Esophagus muscularis mucosa (tissue), 4 donors: ENCODE results near the gene MLXIPL.

Source experiments
- EP300 ChIP-seq: sonication (generic); formaldehyde crosslinking; IDR thresholded peaks from one replicate; pipeline ENCODE4 v1.6.1; 2017; ENCODE audit warnings: antibody characterized with exemption
- POLR2A ChIP-seq: fragments of 450-650 bp; IDR thresholded peaks from one replicate; pipeline ENCODE4 v1.6.1; 2017; ENCODE audit warnings: antibody characterized with exemption, moderate library complexity, mild to moderate bottlenecking, low read depth
- POLR2AphosphoS5 ChIP-seq, 2 donors: sonication (generic); formaldehyde crosslinking; IDR thresholded peaks; one replicate each; pipeline ENCODE4 v1.6.1; 2017; ENCODE audit warnings: antibody characterized with exemption in 2 of 2
- TF ChIP-seq, protein P1 (sequence below), 3 experiments: fragments of 200-600 bp in 2 of 3; fragments of 450-650 bp in 1 of 3; sonication (generic) in 2 of 3; IDR thresholded peaks; one replicate each; pipeline ENCODE4 v1.5.1; 2017 to 2019; ENCODE audit warnings: antibody characterized with exemption in 3 of 3, mild to moderate bottlenecking in 2 of 3, moderate library complexity in 1 of 3

DNA sequence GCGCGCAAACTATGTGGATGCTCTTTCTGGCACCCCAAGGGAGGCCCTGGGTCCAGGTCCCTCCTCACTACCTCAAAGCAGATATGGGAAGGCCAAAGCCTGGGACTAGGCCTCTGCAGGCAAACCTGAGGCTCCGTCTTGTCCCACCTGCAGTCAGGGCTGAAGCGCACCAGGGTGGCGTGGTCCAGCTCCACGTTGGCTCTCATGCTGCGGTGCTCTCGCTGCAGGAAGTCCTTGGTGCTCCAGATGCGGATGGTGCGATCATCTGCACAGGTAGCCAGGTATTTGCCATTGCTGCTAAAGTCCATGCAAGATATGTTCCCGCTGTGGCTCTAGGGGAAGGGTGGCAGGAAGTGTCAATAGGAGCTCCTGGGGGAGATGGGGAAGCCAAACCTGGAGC is 50.5 kb downstream of the MLXIPL start:
- TF ChIP-seq, protein P1, sequence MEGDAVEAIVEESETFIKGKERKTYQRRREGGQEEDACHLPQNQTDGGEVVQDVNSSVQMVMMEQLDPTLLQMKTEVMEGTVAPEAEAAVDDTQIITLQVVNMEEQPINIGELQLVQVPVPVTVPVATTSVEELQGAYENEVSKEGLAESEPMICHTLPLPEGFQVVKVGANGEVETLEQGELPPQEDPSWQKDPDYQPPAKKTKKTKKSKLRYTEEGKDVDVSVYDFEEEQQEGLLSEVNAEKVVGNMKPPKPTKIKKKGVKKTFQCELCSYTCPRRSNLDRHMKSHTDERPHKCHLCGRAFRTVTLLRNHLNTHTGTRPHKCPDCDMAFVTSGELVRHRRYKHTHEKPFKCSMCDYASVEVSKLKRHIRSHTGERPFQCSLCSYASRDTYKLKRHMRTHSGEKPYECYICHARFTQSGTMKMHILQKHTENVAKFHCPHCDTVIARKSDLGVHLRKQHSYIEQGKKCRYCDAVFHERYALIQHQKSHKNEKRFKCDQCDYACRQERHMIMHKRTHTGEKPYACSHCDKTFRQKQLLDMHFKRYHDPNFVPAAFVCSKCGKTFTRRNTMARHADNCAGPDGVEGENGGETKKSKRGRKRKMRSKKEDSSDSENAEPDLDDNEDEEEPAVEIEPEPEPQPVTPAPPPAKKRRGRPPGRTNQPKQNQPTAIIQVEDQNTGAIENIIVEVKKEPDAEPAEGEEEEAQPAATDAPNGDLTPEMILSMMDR (IDR thresholded peaks at IDR 0.05), result no peak
- TF ChIP-seq POLR2AphosphoS5 (IDR thresholded peaks at IDR 0.05) (no peak), POLR2A (no peak), EP300 (no peak)
